GM10266 (cell line): Measurements from ENCODE around the gene BICRA.

Experiments
- DNase-seq: peaks from one replicate; pipeline ENCODE4 v3.0.0; 2012; ENCODE audit errors: extremely low spot score
- TF ChIP-seq, protein P1 (sequence below): IDR thresholded peaks from 2 replicates; pipeline ENCODE4 v1.5.1; 2012; ENCODE audit warnings: mild to moderate bottlenecking, low read depth; ENCODE audit not compliant: control insufficient read depth, insufficient read depth; ENCODE audit errors: missing control alignments

Gene BICRA

DNA sequence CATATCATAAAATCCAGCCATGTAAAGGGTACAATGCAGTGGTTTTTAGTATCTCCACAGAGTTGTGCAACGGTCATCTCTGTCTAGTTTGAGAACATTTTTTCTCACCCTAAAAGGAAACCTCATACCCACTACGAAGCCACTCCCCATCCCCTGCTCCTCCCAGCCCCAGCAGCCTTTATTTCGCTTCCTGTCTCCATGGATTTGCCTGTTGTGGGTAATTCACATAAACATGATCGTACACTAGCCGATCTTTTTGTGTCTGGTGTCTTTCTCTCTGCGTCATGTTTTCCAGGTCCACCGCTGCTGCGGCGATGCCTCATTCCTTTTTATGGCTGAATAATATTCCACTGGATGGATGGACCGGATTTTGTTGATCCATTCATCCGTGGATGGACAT lies 28.6 kb downstream of the BICRA start:
- no peak for DNase-seq
- TF ChIP-seq, protein P1, sequence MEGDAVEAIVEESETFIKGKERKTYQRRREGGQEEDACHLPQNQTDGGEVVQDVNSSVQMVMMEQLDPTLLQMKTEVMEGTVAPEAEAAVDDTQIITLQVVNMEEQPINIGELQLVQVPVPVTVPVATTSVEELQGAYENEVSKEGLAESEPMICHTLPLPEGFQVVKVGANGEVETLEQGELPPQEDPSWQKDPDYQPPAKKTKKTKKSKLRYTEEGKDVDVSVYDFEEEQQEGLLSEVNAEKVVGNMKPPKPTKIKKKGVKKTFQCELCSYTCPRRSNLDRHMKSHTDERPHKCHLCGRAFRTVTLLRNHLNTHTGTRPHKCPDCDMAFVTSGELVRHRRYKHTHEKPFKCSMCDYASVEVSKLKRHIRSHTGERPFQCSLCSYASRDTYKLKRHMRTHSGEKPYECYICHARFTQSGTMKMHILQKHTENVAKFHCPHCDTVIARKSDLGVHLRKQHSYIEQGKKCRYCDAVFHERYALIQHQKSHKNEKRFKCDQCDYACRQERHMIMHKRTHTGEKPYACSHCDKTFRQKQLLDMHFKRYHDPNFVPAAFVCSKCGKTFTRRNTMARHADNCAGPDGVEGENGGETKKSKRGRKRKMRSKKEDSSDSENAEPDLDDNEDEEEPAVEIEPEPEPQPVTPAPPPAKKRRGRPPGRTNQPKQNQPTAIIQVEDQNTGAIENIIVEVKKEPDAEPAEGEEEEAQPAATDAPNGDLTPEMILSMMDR: no peak

DNA sequence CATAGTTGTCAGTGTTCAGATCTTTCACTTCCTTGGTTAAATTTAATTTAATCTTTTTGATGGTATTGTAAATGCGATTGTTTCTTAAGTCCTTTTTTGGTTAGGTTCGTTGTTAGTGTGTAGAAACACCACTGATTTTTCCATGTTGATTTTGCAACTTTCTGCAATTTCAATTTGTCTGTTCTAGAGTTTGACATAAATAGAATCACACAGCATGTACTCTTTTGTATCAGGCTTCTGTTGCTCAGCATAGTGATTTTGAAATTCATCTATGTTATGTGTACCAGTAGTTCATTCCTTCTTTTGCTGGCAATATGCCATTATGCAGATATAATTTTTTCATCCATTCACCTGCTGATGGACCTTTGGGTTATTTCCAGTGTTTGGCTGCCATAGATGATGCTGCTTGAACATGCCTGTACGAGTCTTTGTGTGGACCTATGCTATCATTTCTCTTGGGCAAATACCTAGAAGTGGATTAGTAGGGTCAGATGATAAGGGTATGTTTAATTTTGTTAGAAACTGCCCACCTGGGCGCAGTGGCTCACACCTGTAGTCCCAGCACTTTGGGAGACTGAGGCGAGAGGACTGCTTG lies 33.1 kb downstream of the BICRA start:
- TF ChIP-seq, protein P1: no peak
- no peak for DNase-seq

- TF ChIP-seq, protein P1: no peak
- DNase-seq: no peak
Measured at GRCh38 chr19:47643281-47643680, 34.3 kb downstream of the BICRA start.

DNA sequence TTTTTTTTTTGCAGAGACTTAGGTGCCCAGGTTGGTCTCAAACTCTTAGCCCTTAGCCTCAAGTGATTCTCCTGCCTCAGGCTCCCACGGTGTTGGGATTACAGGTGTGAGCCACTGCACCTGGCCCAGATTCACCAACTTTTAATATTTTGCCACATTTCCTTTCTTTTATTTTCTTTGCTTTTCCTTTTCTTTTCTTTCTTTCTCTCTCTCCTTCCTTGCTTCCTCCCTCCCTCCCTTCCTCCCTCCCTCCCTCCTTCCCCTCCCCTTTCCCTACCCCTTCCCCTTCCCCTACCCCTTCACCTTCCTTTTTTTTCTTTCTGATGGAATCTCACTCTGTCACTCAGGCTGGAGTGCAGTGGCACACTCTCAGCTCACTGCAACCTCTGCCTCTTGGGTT lies 35.3 kb downstream of the BICRA start:
- DNase-seq: no peak
- TF ChIP-seq, protein P1: no peak

- no peak for DNase-seq
Measured at GRCh38 chr19:47644743-47645482, 36.0 kb downstream of the BICRA start.

GRCh38 chr19:47646924-47647323 lies 38.0 kb downstream of the BICRA start:
- no peak for DNase-seq
- TF ChIP-seq, protein P1: no peak

More at GRCh38 chr19:47644743-47645482, 36.0 kb downstream of the BICRA start:
- TF ChIP-seq, protein P1: no peak

DNA sequence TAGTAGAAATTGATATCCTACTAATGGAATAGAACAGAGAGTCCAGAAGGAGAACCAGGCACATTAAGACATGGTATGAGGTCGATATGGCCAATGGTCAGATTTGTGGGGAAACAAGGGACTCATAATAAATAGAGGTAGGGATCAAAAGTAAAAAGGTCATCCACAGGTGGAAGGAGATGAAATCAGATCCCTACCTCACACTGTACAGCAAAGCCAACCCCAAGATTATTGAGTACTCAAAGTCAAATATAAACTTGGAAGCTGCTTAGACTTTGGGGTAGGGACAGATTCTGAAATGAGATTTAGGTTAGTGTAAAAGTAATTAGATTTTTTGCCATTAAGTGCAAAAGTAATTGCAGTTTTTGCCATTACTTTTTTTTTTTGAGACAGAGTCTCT lies 40.7 kb downstream of the BICRA start:
- DNase-seq: no peak
- TF ChIP-seq, protein P1: no peak
